ENCODE measurements around the gene FSD1L.

FSD1L gene

DNA sequence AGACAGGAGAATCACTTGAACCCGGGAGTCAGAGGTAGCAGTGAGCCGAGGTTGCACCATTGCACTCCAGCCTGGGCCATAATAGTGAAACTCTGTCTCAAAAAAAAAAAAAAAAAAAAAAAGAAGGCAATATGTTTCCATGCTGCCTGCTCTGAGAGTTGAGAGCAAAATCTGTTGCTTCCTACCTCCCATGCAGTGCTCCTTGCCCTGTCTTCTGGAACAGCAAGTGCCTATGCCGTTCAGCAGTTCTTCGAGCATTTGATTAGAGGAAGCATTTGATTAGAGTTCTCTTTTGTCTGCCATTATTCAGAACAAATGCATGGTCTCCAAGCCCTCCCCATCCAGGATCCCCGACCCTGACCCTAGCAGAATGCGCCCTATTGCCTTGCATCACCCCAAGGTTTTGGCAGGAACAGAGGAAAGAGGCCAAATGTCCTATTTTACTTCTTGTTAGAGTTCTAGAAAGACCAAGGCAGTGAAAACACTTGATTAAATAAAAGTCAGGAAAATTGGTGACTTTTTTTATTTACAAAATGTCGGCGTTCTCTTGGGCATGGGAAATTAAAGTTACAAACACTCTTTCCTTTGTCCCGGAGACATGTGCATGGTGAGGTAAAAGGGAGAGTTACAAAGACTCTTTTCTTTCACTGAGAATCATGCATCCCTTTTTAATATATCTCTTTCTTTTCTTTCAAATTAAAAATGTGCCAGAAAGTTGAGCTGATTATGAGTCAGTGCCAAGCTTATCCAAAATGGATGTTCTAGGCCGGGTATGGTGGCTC, 27.8 kb upstream of the FSD1L start:
- H3K27me3 ChIP-seq (ENCODE audit: control insufficient read depth, insufficient read depth, low read length) = no peaks in the 10 kb centered on the region
- no peaks in the 10 kb centered on the region for H3K36me3 ChIP-seq (ENCODE audit: control insufficient read depth, insufficient read depth, low read length)
- peaks cover 4% of the 10 kb centered on the region for H3K4me1 ChIP-seq (ENCODE audit: control insufficient read depth, insufficient read depth, low read length)
- no peak overlapping the region for H3K4me3 ChIP-seq (ENCODE audit: low read length)
- H3K9me3 ChIP-seq (ENCODE audit: control insufficient read depth, low read length) = no peaks in the 10 kb centered on the region
- no peak overlapping the region for H3K9ac ChIP-seq (ENCODE audit: low read length)

DNA sequence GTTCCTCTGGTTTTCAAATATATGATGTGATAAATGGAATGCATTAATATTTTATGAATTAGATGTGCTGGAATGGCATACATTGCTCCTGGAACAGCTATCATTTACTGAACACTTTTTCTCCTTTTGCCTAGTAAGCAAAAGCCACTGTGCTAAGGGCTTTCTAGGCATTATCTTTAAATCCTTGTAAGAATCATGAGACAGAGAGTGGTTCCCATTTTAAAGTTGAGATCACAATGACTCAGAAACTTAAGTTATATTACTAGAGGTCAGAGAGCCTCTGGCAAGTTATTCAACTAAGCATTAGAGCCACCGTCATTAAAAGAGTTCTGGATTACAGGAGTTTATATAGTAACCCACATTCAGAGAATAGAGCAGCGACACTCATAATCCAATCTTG, 26.7 kb upstream of the FSD1L start:
- Histone ChIP-seq H3K4me1 (ENCODE audit: control insufficient read depth, insufficient read depth, low read length) (no peaks in the 10 kb centered on the region), H3K27me3 (ENCODE audit: control insufficient read depth, insufficient read depth, low read length) (no peaks in the 10 kb centered on the region), H3K9ac (ENCODE audit: low read length) (no peak overlapping the region), H3K9me3 (ENCODE audit: control insufficient read depth, low read length) (no peaks in the 10 kb centered on the region), H3K36me3 (ENCODE audit: control insufficient read depth, insufficient read depth, low read length) (no peaks in the 10 kb centered on the region), H3K4me3 (ENCODE audit: low read length) (no peak overlapping the region)

DNA sequence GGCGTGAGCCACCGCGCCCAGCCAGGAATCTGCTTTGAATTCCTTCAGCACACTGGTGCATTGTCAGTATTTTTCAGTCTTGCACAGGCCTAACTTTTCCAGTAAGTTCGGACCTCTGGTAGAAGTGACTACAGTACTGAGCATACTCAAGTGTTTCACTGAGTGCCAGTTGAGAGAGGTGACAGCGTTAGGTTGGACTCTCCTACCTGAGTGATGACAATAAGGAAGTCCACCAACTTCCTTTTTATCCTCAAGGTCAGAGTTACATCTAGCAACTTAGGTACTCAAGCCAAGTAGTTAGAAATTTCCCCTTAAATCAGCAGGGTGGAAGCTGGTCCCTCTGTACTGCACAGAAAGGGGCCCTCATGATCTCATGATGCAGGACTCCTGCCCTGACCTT, 26.0 kb upstream of the FSD1L start:
- Histone ChIP-seq H3K4me3 (ENCODE audit: low read length) (no peak overlapping the region), H3K36me3 (ENCODE audit: control insufficient read depth, insufficient read depth, low read length) (no peaks in the 10 kb centered on the region), H3K9me3 (ENCODE audit: control insufficient read depth, low read length) (no peaks in the 10 kb centered on the region), H3K9ac (ENCODE audit: low read length) (no peak overlapping the region), H3K27me3 (ENCODE audit: control insufficient read depth, insufficient read depth, low read length) (no peaks in the 10 kb centered on the region), H3K4me1 (ENCODE audit: control insufficient read depth, insufficient read depth, low read length) (no peaks in the 10 kb centered on the region)

DNA sequence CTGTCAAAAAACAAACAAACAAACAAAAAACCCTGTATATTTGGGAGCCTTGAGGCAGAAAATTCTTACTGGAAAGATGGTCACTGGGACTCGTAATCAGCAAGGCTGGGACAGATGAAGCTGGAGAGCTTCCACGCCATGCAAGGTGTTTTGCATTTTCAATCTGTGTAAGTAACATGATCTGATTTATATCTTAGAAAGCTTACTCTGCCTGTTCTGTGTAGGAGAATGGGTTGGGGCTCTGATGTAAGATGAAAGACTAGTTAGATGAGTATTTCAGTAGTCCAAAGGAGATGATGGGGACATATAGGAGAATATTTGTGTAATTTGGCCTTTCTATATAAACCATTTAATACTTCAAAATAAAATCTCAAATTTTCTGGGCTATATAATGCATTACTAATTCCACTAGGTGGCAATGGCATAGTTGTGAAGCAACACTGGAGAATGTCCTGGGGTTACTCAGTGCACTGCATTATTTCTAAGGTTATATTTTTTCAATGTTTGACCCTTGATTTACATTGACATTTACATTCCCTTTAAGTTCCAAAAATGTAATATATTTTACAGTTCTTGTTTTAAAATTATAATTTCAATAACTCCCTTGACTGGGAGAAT, 21.9 kb upstream of the FSD1L start:
- Histone ChIP-seq H3K36me3 (ENCODE audit: control insufficient read depth, insufficient read depth, low read length) (no peaks in the 10 kb centered on the region), H3K4me1 (ENCODE audit: control insufficient read depth, insufficient read depth, low read length) (no peaks in the 10 kb centered on the region), H3K4me3 (ENCODE audit: low read length) (no peak overlapping the region), H3K27me3 (ENCODE audit: control insufficient read depth, insufficient read depth, low read length) (no peaks in the 10 kb centered on the region), H3K9me3 (ENCODE audit: control insufficient read depth, low read length) (no peaks in the 10 kb centered on the region), H3K9ac (ENCODE audit: low read length) (no peak overlapping the region)

DNA sequence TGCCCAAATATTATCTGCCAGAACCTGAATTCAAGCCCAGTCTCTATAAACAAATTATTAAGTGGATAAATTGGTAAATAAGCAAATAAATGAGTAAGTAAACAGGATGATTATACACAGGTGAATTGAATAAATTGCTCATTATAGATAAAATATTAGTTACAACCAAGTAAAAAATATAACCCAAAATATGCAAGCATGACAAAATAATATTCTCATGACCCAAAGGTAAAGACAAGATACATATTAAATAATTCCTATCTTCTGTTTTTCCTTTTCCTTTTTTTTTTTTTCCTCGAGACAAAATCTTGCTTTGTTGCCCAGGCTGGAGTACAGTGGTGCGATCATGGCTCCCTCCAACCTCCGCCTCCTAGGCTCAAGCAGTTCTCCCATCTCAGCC, 21.2 kb upstream of the FSD1L start:
- H3K9me3 ChIP-seq (ENCODE audit: control insufficient read depth, low read length) = no peaks in the 10 kb centered on the region

DNA sequence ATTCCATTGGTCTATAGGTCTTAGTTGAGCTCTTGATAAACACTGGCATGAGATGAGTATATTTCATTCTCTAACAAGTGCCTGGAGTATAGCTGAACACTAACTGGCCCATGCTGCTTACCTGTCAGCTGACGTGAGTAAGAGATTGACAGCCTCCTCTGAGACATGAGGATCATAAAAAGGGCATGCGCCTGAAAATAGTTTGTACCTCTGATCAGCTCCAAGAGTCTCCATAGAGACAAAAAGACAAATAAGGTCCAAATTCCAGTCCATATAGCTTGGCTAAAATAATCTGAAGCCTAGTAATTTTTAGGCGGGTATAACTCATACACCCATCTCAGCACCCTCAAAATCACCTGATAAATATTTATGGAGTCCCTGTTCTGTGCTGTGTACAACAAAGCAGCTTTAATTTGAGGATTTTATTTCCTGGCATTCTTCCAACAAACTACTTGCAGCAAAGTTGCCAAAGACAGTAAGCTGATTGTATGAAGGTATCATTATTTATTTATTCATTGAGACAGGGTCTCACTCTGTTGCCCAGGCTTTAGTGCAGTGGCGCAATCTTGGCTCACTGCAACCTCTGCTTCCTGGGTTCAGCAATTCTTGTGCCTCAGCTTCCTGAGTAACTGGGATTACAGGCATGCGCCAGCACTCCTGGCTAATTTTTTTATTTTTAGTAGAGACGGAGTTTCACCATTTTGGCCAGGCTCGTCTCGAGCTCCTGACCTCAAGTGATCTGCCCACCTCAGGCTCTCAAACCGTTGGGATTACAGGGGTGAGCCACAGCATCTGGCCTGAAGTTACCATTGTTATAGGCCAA, 16.2 kb upstream of the FSD1L start:
- Histone ChIP-seq H3K9me3 (ENCODE audit: control insufficient read depth, low read length) (no peaks in the 10 kb centered on the region), H3K9ac (ENCODE audit: low read length) (no peak overlapping the region), H3K36me3 (ENCODE audit: control insufficient read depth, insufficient read depth, low read length) (no peaks in the 10 kb centered on the region), H3K4me1 (ENCODE audit: control insufficient read depth, insufficient read depth, low read length) (no peaks in the 10 kb centered on the region), H3K4me3 (ENCODE audit: low read length) (no peak overlapping the region), H3K27me3 (ENCODE audit: control insufficient read depth, insufficient read depth, low read length) (no peaks in the 10 kb centered on the region)

More for the DNA sequence above, 21.2 kb upstream of the FSD1L start:
- Histone ChIP-seq H3K27me3 (ENCODE audit: control insufficient read depth, insufficient read depth, low read length) (no peaks in the 10 kb centered on the region), H3K36me3 (ENCODE audit: control insufficient read depth, insufficient read depth, low read length) (no peaks in the 10 kb centered on the region), H3K9ac (ENCODE audit: low read length) (no peak overlapping the region), H3K4me3 (ENCODE audit: low read length) (no peak overlapping the region), H3K4me1 (ENCODE audit: control insufficient read depth, insufficient read depth, low read length) (no peaks in the 10 kb centered on the region)

DNA sequence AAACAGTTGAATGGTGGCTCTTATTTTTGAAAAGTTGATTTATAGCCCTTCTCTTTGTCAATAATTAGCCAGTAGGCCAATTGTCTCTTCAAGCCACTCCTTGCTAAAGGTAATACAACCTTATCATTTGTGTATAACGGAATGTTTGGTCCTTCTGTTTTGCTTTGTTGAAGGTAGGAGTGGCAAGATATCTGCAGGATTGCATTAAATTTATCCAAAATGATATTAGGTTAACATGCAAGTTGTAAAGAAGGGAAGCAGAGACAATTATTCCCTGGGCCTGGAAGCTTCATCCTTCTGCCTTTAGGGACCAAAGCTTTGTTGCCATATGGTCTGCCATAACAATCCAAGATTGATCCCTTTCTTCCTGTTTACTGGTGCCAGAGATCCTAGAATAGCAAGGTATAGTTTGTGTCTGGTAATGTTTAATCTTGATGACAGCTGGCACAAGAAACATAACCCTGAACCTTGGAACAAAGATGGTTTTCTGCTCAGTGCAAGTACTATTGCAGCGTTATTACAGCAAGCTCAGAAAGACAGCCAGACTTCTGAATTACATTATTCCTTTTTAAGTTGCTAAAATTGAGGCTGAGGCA, 15.5 kb upstream of the FSD1L start:
- H3K36me3 ChIP-seq (ENCODE audit: control insufficient read depth, insufficient read depth, low read length) = no peaks in the 10 kb centered on the region
- H3K9me3 ChIP-seq (ENCODE audit: control insufficient read depth, low read length) = no peaks in the 10 kb centered on the region

DNA sequence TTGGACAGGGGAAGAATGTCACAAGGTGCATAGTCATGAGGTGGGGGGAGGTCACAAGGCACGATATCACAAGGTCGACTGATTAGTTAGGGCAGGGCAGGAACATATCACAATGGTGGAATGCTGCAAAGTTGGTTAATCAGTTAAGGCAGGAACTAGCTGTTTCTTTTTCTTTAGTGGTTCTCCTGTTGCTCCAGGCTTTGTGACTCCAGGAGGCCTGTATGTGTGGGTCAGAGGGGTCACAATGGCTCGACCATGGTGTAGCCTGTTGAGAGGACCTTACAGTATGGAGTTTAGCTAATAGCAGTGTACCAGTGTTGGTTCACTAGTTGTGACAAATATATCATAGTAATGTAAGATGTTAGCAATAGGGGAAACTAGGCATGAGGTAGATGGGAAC, 12.4 kb upstream of the FSD1L start:
- Histone ChIP-seq H3K27me3 (ENCODE audit: control insufficient read depth, insufficient read depth, low read length) (no peaks in the 10 kb centered on the region), H3K9me3 (ENCODE audit: control insufficient read depth, low read length) (no peaks in the 10 kb centered on the region), H3K4me1 (ENCODE audit: control insufficient read depth, insufficient read depth, low read length) (no peaks in the 10 kb centered on the region), H3K4me3 (ENCODE audit: low read length) (no peak overlapping the region), H3K9ac (ENCODE audit: low read length) (no peak overlapping the region), H3K36me3 (ENCODE audit: control insufficient read depth, insufficient read depth, low read length) (no peaks in the 10 kb centered on the region)

More for the DNA sequence above, 15.5 kb upstream of the FSD1L start:
- Histone ChIP-seq H3K9ac (ENCODE audit: low read length) (no peak overlapping the region), H3K27me3 (ENCODE audit: control insufficient read depth, insufficient read depth, low read length) (no peaks in the 10 kb centered on the region), H3K4me1 (ENCODE audit: control insufficient read depth, insufficient read depth, low read length) (no peaks in the 10 kb centered on the region), H3K4me3 (ENCODE audit: low read length) (no peak overlapping the region)

DNA sequence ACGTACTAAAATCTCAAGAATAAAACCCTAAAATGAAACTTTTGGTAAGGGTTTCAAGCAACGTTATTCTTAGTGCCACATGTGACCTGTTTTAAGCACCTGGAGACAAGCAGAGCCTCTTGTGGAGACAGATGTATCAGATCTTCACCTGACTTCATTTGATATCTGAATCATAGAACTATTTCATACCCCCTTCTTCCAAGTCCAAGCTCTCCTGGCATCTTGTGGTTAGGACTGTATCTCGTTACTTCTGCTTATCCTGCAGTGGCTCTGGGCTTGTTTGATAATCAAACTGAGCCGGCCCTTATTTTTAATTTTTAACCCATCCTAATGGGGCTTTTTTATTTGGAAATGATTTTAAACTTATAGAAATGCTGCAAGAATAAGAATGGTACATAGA, 11.1 kb upstream of the FSD1L start:
- H3K4me3 ChIP-seq (ENCODE audit: low read length) = no peak overlapping the region
- H3K4me1 ChIP-seq (ENCODE audit: control insufficient read depth, insufficient read depth, low read length) = no peaks in the 10 kb centered on the region
- H3K36me3 ChIP-seq (ENCODE audit: control insufficient read depth, insufficient read depth, low read length) = no peaks in the 10 kb centered on the region
- no peaks in the 10 kb centered on the region for H3K27me3 ChIP-seq (ENCODE audit: control insufficient read depth, insufficient read depth, low read length)
- no peak overlapping the region for H3K9ac ChIP-seq (ENCODE audit: low read length)
- H3K9me3 ChIP-seq (ENCODE audit: control insufficient read depth, low read length) = no peaks in the 10 kb centered on the region

DNA sequence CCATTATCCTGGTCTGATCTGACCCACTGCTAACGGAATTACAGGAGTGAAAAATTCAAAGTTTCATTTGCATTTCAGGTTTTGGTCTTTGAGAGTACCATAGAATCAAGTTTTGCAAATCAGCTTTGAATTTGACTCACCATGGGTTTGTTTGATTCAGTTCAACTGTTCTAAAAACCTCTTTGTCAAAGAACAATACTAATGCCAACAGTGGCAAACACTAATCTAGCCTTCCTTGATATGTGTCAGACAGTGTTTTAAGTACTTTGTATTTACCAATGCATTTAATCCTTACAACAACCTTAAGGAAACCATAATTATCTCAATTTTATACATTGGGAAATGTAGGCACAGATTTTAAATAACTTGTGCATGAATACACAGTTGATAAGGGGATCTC, 10.1 kb upstream of the FSD1L start:
- H3K9ac ChIP-seq (ENCODE audit: low read length) = no peak overlapping the region
- H3K4me3 ChIP-seq (ENCODE audit: low read length) = no peak overlapping the region
- no peaks in the 10 kb centered on the region for H3K27me3 ChIP-seq (ENCODE audit: control insufficient read depth, insufficient read depth, low read length)
- no peaks in the 10 kb centered on the region for H3K9me3 ChIP-seq (ENCODE audit: control insufficient read depth, low read length)
- no peaks in the 10 kb centered on the region for H3K36me3 ChIP-seq (ENCODE audit: control insufficient read depth, insufficient read depth, low read length)
- H3K4me1 ChIP-seq (ENCODE audit: control insufficient read depth, insufficient read depth, low read length) = no peaks in the 10 kb centered on the region

DNA sequence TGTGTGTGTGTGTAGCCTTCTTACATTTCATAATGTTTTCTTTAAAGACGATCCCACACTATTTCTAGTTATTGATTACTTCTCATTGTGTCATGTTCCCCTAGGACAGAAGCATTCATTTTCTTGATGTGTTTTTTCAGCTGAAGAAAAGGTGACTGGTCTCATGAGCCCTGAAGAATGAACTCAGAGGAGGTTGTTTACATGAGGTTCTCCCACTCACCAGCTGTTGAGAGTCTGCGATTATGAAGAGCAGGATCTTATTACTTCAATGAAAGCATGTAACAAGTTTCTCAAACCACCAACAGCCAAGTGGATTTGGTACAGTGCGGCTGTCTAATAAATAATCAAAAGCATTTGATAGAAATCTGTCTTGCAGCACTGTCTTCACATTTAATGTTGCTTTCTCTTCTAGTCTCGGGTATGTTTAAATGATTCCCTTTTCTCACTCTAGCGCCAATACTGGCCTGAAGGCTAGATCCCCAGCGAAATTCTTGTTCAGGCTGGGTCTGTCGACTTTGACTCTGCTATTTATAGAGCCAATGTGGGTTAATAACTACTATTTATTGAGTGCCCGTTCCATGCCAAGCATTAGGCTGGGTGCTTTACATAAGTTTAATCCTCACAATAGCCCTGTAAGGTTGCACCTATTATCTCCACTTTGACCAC, 9.6 kb upstream of the FSD1L start:
- no peaks in the 10 kb centered on the region for H3K9me3 ChIP-seq (ENCODE audit: control insufficient read depth, low read length)
- no peaks in the 10 kb centered on the region for H3K4me1 ChIP-seq (ENCODE audit: control insufficient read depth, insufficient read depth, low read length)
- no peak overlapping the region for H3K4me3 ChIP-seq (ENCODE audit: low read length)
- H3K27me3 ChIP-seq (ENCODE audit: control insufficient read depth, insufficient read depth, low read length) = no peaks in the 10 kb centered on the region
- no peak overlapping the region for H3K9ac ChIP-seq (ENCODE audit: low read length)
- H3K36me3 ChIP-seq (ENCODE audit: control insufficient read depth, insufficient read depth, low read length) = no peaks in the 10 kb centered on the region
